GM19372 (cell line): ENCODE data around the gene OGA.

Source experiments
- ATAC-seq: cut with Tn5 transposase; IDR thresholded peaks from one replicate; pipeline ENCODE4 v1.9.1; 2021; ENCODE audit warnings: mild to moderate bottlenecking, low read depth, moderate library complexity; ENCODE audit not compliant: unreplicated experiment

OGA gene

GRCh38 chr10:101762736-101763135 is 55.5 kb downstream of the OGA start:
- no peak for ATAC-seq

- ATAC-seq: no peak
These were observed 57.0 kb downstream of the OGA start for GRCh38 chr10:101761226-101761625.

GRCh38 chr10:101760510-101760909 is 57.7 kb downstream of the OGA start:
- ATAC-seq: no peak

GRCh38 chr10:101759309-101760247 is 58.7 kb downstream of the OGA start:
- ATAC-seq: no peak

DNA sequence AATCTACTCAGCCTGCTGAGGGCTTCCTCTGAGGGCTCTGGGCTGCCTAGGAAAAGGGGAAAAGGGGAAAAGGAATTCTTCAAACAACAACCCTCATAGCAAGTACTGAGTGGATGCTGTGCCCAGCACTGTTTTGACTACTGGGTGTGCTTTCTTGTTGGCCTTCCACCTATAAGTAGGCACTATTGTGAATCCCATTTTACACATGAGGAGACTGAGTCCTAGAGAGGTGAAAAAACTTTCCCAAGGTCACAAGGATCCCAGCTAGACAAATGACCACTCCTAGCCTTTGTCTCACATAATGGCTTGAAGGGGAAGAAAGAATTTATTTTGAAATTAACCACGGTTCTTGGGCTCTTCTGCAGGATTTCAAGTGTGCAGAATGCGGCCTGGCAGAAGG is 59.4 kb downstream of the OGA start:
- ATAC-seq: no peak

GRCh38 chr10:101752241-101752640 is 66.0 kb downstream of the OGA start:
- ATAC-seq: no peak

GRCh38 chr10:101749047-101750016 is 68.9 kb downstream of the OGA start:
- ATAC-seq: no peak

GRCh38 chr10:101748496-101748895 is 69.7 kb downstream of the OGA start:
- no peak for ATAC-seq

DNA sequence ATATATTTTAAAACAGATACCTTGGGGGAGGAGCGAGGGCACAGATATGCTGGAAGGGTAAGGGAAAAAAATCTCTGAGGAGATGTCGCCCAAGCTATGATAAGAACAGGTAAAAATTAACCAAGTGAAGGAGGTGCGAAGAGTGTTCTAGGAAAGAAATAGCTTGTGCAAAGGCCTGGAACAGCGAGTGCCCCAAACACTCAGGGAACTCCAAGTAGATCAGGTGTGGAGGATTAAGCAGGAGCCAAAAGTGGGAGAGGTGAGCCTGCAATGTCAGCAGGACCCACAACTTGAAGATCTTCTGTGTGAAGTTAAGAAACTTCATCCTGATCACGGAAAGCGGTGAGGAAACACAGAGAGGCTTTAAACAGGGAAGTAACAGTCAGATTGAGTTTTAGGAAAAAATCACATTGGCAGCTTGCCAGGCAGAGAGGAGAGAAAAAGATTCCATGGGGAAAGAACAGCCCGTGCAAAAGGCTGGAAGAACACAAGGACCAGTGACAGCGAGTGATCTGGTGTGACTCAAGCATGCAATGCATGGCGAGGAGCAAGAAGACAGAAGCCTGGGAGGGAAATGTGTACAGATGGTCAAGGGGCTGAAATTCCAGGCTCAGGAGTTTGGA is 73.1 kb downstream of the OGA start:
- ATAC-seq: no peak

- ATAC-seq: no peak
These were observed 74.0 kb downstream of the OGA start for GRCh38 chr10:101744267-101744666.

DNA sequence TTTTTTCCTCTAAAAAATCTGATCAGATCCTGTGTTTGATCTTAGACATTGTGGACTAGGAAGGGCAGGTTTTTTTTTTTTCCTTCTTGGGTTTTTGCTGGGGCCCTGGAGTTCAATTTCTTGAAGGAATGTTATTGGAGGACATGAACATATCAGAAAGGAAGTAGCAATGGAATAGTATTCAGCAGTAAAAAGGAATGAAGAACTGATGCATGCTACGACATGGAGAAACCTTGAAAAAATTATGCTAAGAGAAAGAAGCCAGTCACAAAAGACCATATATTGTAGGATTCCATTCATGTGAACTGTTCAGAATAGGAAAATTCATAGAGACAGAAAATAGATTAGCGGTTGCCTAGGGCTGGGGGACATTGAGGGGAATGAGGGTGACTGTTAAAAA is 76.3 kb downstream of the OGA start:
- no peak for ATAC-seq

DNA sequence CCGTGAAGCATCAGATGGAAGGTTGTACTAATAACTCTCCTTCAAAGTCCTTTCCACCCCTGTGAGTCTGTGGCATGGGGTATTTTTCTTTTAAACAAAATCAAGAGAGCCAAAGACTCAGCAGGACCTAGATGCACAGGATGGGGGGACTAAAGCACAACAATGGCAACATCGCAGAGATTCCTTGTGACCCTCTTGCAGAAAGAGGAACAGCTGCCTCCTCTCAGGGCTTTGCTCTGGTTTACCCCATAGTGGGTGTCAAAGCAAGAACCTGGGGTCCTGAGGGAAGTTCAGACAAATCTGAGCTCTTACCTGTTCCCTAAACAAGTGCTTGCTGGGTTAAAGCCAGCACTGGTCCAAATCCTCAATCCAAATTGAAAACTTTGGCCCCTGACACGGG is 81.6 kb downstream of the OGA start:
- ATAC-seq: no peak
